Omental fat pad (tissue), 4 donors: ENCODE measurements around the gene KRTCAP2. TPM values are rescaled to one million over a fixed set of nuclear protein-coding genes. Genes with fewer than 3 reads are reported as not detected.

ENCODE experiments used
- ATAC-seq: fragments of 150-250 bp; one replicate; pipeline ENCODE4 v1.9.1; 2016; ENCODE audit warnings: mild to moderate bottlenecking, moderate library complexity; ENCODE audit not compliant: low FRiP score
- DNase-seq: peaks from one replicate; pipeline ENCODE4 v3.0.0-alpha.2; 2019; ENCODE audit warnings: low spot score
- CTCF ChIP-seq, 3 donors: fragments of 450-650 bp; IDR thresholded peaks; one replicate each; pipeline ENCODE4 v1.5.1; 2016 to 2017; ENCODE audit warnings: antibody characterized with exemption in 3 of 3, mild to moderate bottlenecking in 3 of 3, moderate library complexity in 2 of 3
- total RNA-seq, 4 donors: library from RNA; depleted of rRNA; stranded (reverse); fragments of >200 nt; gene quantifications; one replicate each; pipeline ENCODE4 v1.1.0, GENCODE V29; 2016

Gene KRTCAP2
- total RNA-seq, 4 donors from 2014 or later = 77.9 to 171 (median 99.7) TPM

DNA sequence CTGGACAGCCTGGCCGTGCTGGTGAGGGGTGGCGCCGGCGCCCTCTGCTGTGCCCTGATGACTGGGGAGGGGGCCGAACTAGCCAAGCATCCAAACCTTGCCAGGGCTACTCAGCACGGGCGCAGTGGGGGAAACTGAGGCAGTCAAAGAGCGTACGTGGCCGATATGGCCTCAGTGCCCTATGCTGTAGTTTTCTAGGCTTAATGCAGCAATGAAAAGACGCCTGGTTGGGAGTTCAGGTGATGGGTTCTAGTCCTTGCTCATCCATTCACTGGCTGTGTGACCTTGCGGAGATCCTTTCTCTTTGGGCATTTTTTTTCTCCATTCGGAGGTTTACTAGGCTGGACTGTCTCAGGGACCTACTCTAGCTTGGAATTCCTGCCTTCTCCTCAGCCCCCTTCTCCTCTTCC, 36.2 kb upstream of the KRTCAP2 start:
- no peak for ATAC-seq
- TF ChIP-seq CTCF (IDR thresholded peaks at IDR 0.05) = no peak
- no peak for DNase-seq

GRCh38 chr1:155208541-155209311, 35.6 kb upstream of the KRTCAP2 start, which contains the start of gene MTX1:
Gene MTX1, plus strand, starts transcription at chr1:155208695. Its CDS starts 110 bp downstream, at chr1:155208805.
- ATAC-seq (peak; percentile 81), DNase-seq (peak; percentile 68)
- peak in 1 of 3 donors; percentile 12 for TF ChIP-seq CTCF (IDR thresholded peaks at IDR 0.05)

- no peak for DNase-seq
- ATAC-seq = peak; percentile 15
- TF ChIP-seq CTCF (IDR thresholded peaks at IDR 0.05) = no peak
Measured at GRCh38 chr1:155207806-155208540, 34.9 kb upstream of the KRTCAP2 start, which contains the start of gene THBS3. Gene THBS3, minus strand, starts transcription at chr1:155207897. Its CDS starts 21 bp downstream, at chr1:155207876.

GRCh38 chr1:155206891-155207805, 34.0 kb upstream of the KRTCAP2 start:
- peak; percentile 89 for DNase-seq
- peak; percentile 40 for ATAC-seq
- TF ChIP-seq CTCF (IDR thresholded peaks at IDR 0.05) = peak in 1 of 3 donors; percentile 27

DNA sequence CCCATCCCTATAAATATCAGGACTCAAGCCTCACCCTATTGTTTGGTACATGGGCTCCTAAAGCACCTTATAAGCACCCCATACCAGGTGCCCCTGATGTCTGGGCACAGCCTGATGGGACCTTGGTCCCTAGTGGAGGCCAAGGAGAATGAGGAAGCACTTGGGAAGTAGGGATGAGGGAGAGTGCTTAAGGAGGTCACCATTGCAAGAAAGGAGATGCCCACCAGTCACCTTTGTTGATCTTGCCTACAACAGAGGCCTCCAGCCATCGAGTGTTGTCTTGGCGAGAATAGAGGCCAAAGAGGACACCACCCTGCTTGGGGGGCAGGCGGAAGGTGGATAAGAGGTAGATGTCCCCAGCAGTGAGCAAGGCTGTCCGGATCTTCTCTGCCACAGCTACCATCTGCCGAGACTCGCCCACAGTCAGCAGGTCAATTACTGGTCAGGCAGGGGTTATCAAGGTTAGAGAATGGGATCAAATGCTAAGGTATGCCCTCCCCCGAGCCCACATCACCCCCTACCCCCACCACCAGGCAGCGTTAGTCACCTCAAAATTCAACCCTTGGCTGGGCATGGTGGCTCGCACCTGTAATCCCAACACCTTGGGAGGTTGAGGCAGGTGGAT, 33.0 kb upstream of the KRTCAP2 start:
- no peak for TF ChIP-seq CTCF (IDR thresholded peaks at IDR 0.05)
- ATAC-seq (no peak), DNase-seq (no peak)

- ATAC-seq = no peak
- TF ChIP-seq CTCF (IDR thresholded peaks at IDR 0.05) = no peak
- no peak for DNase-seq
Measured at GRCh38 chr1:155205035-155205434, 31.9 kb upstream of the KRTCAP2 start.
